ENCODE measurements around the gene TWF1. TPM values are rescaled to one million over a fixed set of nuclear protein-coding genes. Genes with fewer than 3 reads are reported as not detected.
"Not testable (repeated sequence)": the region's sequence is repeated elsewhere in the genome, so short reads cannot be mapped to it uniquely, and the experiment has no call there.

The TWF1 gene
- total and polyA plus RNA-seq, 2 experiments from 2014 or later: 31.3 to 52.1 TPM

DNA sequence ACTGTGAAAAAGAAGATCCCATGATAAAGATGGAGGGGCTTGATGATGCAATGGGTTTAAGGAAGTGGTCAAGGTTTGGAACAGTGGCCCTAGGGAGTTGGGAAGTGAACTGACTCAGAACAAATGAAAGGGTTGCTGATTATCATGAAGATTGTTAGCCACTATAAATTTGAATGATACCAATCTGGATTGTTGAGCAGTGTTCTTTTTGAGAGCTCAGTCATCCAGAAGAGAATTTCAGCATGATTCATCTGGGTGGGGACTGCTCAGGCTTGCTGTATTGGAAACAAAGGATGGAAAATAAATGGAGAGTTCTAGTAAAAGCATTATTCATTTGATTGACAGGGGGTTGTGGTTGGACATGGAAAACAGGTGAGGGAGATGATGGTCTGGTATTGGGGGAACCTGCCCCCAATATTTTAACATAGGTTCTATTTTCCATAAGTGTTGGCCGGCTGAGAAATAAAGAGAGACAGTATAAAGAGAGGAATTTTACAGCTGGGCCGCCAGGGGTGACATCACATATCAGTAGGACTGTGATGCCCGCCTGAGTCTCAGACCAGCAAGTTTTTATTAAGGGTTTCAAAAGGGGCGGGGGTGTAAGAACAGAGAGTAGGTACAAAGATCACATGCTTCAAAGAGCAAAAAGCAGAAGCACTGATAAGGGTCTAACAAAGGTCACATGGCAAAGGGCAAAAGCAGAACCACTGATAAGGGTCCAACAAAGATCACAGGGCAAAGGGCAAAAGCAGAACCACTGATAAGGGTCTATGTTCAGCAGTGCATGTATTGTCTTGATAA, 41.5 kb upstream of the TWF1 start:
- not testable (repeated sequence) for H3K4me3 ChIP-seq; H3K9me3 Mint-ChIP-seq; H3K27ac ChIP-seq (ENCODE audit: low read depth); H3K4me2 ChIP-seq; H3K36me3 ChIP-seq (ENCODE audit: insufficient read depth); H3F3A ChIP-seq (replicated peaks; ENCODE audit: low read depth); H3K4me3 Mint-ChIP-seq; H3K9me2 ChIP-seq (ENCODE audit: insufficient read depth); ATAC-seq; H2AFZ ChIP-seq; H3K27ac Mint-ChIP-seq; H3K4me1 Mint-ChIP-seq; H3K4me1 ChIP-seq (ENCODE audit: insufficient read depth); H3K36me3 Mint-ChIP-seq (ENCODE audit: low read depth); H4K20me1 ChIP-seq (replicated peaks; ENCODE audit: insufficient read depth); DNase-seq (ENCODE audit: low spot score); H3K27me3 ChIP-seq (ENCODE audit: insufficient read depth); H3K79me2 ChIP-seq (replicated peaks; ENCODE audit: insufficient read depth); H3K27me3 Mint-ChIP-seq (ENCODE audit: insufficient read depth, low read depth, poor library complexity)

DNA sequence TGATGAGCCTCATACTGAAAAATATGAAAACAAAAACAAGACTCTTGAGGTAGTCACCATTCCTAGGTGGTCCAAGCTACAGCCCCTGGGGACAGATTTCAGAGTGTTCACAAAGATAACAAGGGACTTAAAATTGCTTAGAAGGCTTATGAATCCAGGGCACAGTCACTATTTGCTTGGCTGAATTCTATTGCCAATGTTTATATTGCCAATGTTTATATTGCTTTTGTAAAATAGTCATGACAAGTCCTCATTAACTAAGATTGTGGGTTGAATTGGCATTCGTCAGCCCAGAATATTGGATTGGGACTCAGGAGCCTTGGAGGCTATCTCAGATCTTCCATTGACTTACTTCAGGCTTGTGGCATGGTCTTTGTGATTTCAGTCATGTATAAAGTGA, 36.1 kb upstream of the TWF1 start:
- no peaks in the 10 kb centered on the region for H3K9me2 ChIP-seq (ENCODE audit: insufficient read depth)
- H2AFZ ChIP-seq: no peak overlapping the region
- peaks cover 6% of the 10 kb centered on the region for H3K27me3 Mint-ChIP-seq (ENCODE audit: insufficient read depth, low read depth, poor library complexity)
- no peak for TF ChIP-seq STAT1 (IDR thresholded peaks at IDR 0.05; ENCODE audit: unreplicated experiment)
- no peak for TF ChIP-seq EZH2phosphoT487 (IDR thresholded peaks at IDR 0.05; ENCODE audit: unreplicated experiment)
- TF ChIP-seq ZNF331 (CRISPR knock-in tag; IDR thresholded peaks at IDR 0.05; ENCODE audit: low read depth): no peak
- no peak for TF ChIP-seq ZNF114 (CRISPR knock-in tag; IDR thresholded peaks at IDR 0.05)
- no peak overlapping the region for H3K4me3 Mint-ChIP-seq
- H3K9me3 Mint-ChIP-seq: no peaks in the 10 kb centered on the region
- H3K4me2 ChIP-seq: no peak overlapping the region
- H3K36me3 Mint-ChIP-seq (ENCODE audit: low read depth): no peaks in the 10 kb centered on the region
- no peaks in the 10 kb centered on the region for H4K20me1 ChIP-seq (replicated peaks; ENCODE audit: insufficient read depth)
- H3K27ac ChIP-seq (ENCODE audit: low read depth): no peak overlapping the region
- ATAC-seq: no peak
- DNase-seq (ENCODE audit: low spot score): no peak
- no peak overlapping the region for H3K27ac Mint-ChIP-seq
- H3K4me3 ChIP-seq: no peak overlapping the region
- no peaks in the 10 kb centered on the region; the same call in 1 of the 2 replicates for H3K4me1 ChIP-seq (ENCODE audit: insufficient read depth)
- H3K79me2 ChIP-seq (replicated peaks; ENCODE audit: insufficient read depth): no peaks in the 10 kb centered on the region
- H3F3A ChIP-seq (replicated peaks; ENCODE audit: low read depth): no peaks in the 10 kb centered on the region
- no peaks in the 10 kb centered on the region for H3K36me3 ChIP-seq (ENCODE audit: insufficient read depth)
- H3K4me1 Mint-ChIP-seq: no peaks in the 10 kb centered on the region
- peaks cover 4% of the 10 kb centered on the region; the same call in 1 of the 2 replicates for H3K27me3 ChIP-seq (ENCODE audit: insufficient read depth)

DNA sequence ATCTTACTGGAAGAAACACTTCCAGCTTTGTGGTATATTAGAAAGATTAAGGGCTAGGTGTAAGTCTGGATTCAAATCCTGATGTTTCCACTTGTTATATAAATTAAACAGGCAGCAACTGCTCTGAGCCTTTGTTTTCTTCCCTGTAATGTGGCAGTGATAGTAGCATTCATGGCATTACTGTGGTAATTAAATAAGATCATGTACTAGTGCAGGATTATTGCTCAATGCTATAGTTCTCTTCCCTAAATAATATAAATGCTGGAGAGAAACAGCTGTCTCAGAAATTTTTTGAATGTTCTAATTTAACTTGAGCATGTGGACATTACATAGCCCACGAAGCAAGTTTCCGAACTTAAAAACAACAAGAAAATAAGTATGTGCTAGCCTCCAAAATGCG, 35.1 kb upstream of the TWF1 start:
- no peaks in the 10 kb centered on the region for H3K9me3 Mint-ChIP-seq
- Histone ChIP-seq H3K27me3 (ENCODE audit: insufficient read depth) (peaks cover 14% of the 10 kb centered on the region), H3K79me2 (replicated peaks; ENCODE audit: insufficient read depth) (no peaks in the 10 kb centered on the region), H3K4me2 (no peak overlapping the region), H3K27ac (ENCODE audit: low read depth) (no peak overlapping the region), H3K36me3 (ENCODE audit: insufficient read depth) (no peaks in the 10 kb centered on the region), H3K4me3 (no peak overlapping the region), H3K4me1 (ENCODE audit: insufficient read depth) (peaks cover 3% of the 10 kb centered on the region; the same call in 1 of the 2 replicates), H4K20me1 (replicated peaks; ENCODE audit: insufficient read depth) (no peaks in the 10 kb centered on the region), H3F3A (replicated peaks; ENCODE audit: low read depth) (no peaks in the 10 kb centered on the region), H2AFZ (no peak overlapping the region), H3K9me2 (ENCODE audit: insufficient read depth) (no peaks in the 10 kb centered on the region)
- ATAC-seq: no peak
- no peak for DNase-seq (ENCODE audit: low spot score)
- no peak overlapping the region for H3K4me3 Mint-ChIP-seq
- H3K27ac Mint-ChIP-seq: no peak overlapping the region
- H3K27me3 Mint-ChIP-seq (ENCODE audit: insufficient read depth, low read depth, poor library complexity): peaks cover 12% of the 10 kb centered on the region
- peaks cover 4% of the 10 kb centered on the region; the same call in 1 of the 3 replicates for H3K4me1 Mint-ChIP-seq
- no peaks in the 10 kb centered on the region for H3K36me3 Mint-ChIP-seq (ENCODE audit: low read depth)
- TF ChIP-seq STAT1 (IDR thresholded peaks at IDR 0.05; ENCODE audit: unreplicated experiment): no peak
- TF ChIP-seq POLR2AphosphoS5 (IDR thresholded peaks at IDR 0.05; ENCODE audit: low read depth): no peak
- TF ChIP-seq JUNB (IDR thresholded peaks at IDR 0.05; ENCODE audit: unreplicated experiment): no peak
- TF ChIP-seq, protein P1, sequence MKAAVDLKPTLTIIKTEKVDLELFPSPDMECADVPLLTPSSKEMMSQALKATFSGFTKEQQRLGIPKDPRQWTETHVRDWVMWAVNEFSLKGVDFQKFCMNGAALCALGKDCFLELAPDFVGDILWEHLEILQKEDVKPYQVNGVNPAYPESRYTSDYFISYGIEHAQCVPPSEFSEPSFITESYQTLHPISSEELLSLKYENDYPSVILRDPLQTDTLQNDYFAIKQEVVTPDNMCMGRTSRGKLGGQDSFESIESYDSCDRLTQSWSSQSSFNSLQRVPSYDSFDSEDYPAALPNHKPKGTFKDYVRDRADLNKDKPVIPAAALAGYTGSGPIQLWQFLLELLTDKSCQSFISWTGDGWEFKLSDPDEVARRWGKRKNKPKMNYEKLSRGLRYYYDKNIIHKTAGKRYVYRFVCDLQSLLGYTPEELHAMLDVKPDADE (IDR thresholded peaks at IDR 0.05): no peak
- no peak for TF ChIP-seq EZH2phosphoT487 (IDR thresholded peaks at IDR 0.05; ENCODE audit: unreplicated experiment)
- no peak for TF ChIP-seq ZNF114 (CRISPR knock-in tag; IDR thresholded peaks at IDR 0.05)
- TF ChIP-seq, protein P2, sequence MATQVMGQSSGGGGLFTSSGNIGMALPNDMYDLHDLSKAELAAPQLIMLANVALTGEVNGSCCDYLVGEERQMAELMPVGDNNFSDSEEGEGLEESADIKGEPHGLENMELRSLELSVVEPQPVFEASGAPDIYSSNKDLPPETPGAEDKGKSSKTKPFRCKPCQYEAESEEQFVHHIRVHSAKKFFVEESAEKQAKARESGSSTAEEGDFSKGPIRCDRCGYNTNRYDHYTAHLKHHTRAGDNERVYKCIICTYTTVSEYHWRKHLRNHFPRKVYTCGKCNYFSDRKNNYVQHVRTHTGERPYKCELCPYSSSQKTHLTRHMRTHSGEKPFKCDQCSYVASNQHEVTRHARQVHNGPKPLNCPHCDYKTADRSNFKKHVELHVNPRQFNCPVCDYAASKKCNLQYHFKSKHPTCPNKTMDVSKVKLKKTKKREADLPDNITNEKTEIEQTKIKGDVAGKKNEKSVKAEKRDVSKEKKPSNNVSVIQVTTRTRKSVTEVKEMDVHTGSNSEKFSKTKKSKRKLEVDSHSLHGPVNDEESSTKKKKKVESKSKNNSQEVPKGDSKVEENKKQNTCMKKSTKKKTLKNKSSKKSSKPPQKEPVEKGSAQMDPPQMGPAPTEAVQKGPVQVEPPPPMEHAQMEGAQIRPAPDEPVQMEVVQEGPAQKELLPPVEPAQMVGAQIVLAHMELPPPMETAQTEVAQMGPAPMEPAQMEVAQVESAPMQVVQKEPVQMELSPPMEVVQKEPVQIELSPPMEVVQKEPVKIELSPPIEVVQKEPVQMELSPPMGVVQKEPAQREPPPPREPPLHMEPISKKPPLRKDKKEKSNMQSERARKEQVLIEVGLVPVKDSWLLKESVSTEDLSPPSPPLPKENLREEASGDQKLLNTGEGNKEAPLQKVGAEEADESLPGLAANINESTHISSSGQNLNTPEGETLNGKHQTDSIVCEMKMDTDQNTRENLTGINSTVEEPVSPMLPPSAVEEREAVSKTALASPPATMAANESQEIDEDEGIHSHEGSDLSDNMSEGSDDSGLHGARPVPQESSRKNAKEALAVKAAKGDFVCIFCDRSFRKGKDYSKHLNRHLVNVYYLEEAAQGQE (IDR thresholded peaks at IDR 0.05; ENCODE audit: unreplicated experiment): no peak
- TF ChIP-seq CREB1 (CRISPR knock-in tag; IDR thresholded peaks at IDR 0.05; ENCODE audit: low read depth): no peak
